ENCODE results near the gene RSAD2.

GRCh38 chr2:6937157-6937556 lies 59.6 kb downstream of the RSAD2 start:
- TF ChIP-seq CTCF (IDR thresholded peaks at IDR 0.05; ENCODE audit: extremely low read depth in 1 of 2, insufficient read depth in 1 of 2, low read depth in 1 of 2, low read length in 2 of 2) (no peak), POLR2A (IDR thresholded peaks at IDR 0.05; ENCODE audit: low read depth, low read length) (no peak), EZH2 (IDR thresholded peaks at IDR 0.05; ENCODE audit: borderline replicate concordance, low read depth, low read length, severe bottlenecking) (no peak), POLR2AphosphoS5 (IDR thresholded peaks at IDR 0.05; ENCODE audit: insufficient read depth, low read depth, low read length) (no peak), MYC (IDR thresholded peaks at IDR 0.05; ENCODE audit: low read depth, low read length) (no peak), GATA2 (IDR thresholded peaks at IDR 0.05; ENCODE audit: insufficient read depth, insufficient read length, low read depth, low read length) (no peak), JUN (IDR thresholded peaks at IDR 0.05; ENCODE audit: borderline replicate concordance, insufficient read depth, insufficient read length, low read depth) (no peak)
- TF ChIP-seq, protein P1, sequence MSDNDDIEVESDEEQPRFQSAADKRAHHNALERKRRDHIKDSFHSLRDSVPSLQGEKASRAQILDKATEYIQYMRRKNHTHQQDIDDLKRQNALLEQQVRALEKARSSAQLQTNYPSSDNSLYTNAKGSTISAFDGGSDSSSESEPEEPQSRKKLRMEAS (IDR thresholded peaks at IDR 0.05; ENCODE audit: insufficient read depth, insufficient read length): no peak
